HepG2 (cell line): ENCODE data around the gene UBASH3A. TPM values are rescaled to one million over a fixed set of nuclear protein-coding genes. Genes with fewer than 3 reads are reported as not detected.

ENCODE experiments used
- ATAC-seq: fragments of 200-7000 bp; cut with Tn5 transposase; 3 replicates; pipeline ENCODE4 v1.9.1; 2020; ENCODE audit warnings: mild to moderate bottlenecking, moderate library complexity
- BruUV-seq: library from RNA; stranded (reverse); fragments of 400-500 nt; replicated peaks from 2 replicates; lab custom pipeline; 2021; lab: Mats Ljungman, UMichigan
- CTCF ChIA-PET: fragments of 300-600 bp; formaldehyde crosslinking; extraction: SDS; loops from one replicate; lab custom pipeline; 2021; ENCODE audit warnings: low total read pairs, inconsistent platforms, low intra/inter-chr PET ratio; lab: Yijun Ruan, JAX
- POLR2A ChIA-PET: fragments of 350-600 bp; sonication (Branson Sonifier 250); formaldehyde crosslinking; loops from one replicate; lab custom pipeline; 2020; ENCODE audit warnings: antibody characterized with exemption, inconsistent platforms; lab: Yijun Ruan, JAX
- DNase-seq: peaks from one replicate; pipeline ENCODE4 v3.0.0-alpha.2; 2015; ENCODE audit warnings: low spot score
- FAIRE-seq: peaks from 3 replicates; lab custom pipeline; 2011; peaks lifted over from hg19 to GRCh38; lab: Jason Lieb, UNC
- H2AFZ ChIP-seq: one replicate; pipeline ENCODE4 v1.6.1; 2011; ENCODE audit warnings: low read length, inconsistent platforms
- H3K27ac ChIP-seq: fragments of 300-600 bp; 3 replicates; pipeline ENCODE4 v1.8.0; 2011; ENCODE audit warnings: mixed run types, mild to moderate bottlenecking, mixed read lengths, low read length, inconsistent platforms; ENCODE audit not compliant: insufficient read depth; ENCODE audit errors: extremely low read length
- H3K27me3 ChIP-seq, 2 experiments: fragments of 200-600 bp in 1 of 2; 2 replicates in 1 of 2; 3 replicates in 1 of 2; pipeline versions ENCODE4 v1.6.0 to v1.8.0; 2011; ENCODE audit warnings: low read length in 2 of 2, mild to moderate bottlenecking in 2 of 2, moderate library complexity in 2 of 2, inconsistent platforms in 1 of 2; ENCODE audit not compliant: insufficient read depth in 2 of 2, control insufficient read depth in 1 of 2
- H3K36me3 ChIP-seq, 2 experiments: fragments of 200-600 bp in 1 of 2; replicated peaks in 1 of 2; 2 replicates in 1 of 2; 3 replicates in 1 of 2; pipeline versions ENCODE4 v1.5.1 to v1.8.0; 2011; ENCODE audit warnings: low read length in 2 of 2, inconsistent platforms in 1 of 2; ENCODE audit not compliant: insufficient read depth in 2 of 2, control insufficient read depth in 1 of 2
- H3K4me1 ChIP-seq: 2 replicates; pipeline ENCODE4 v1.5.1; 2012; ENCODE audit warnings: low read length, inconsistent platforms; ENCODE audit not compliant: insufficient read depth
- H3K4me2 ChIP-seq: 2 replicates; pipeline ENCODE4 v1.6.0; 2011; ENCODE audit warnings: low read depth, low read length, inconsistent platforms
- H3K4me3 ChIP-seq, 3 experiments: fragments of 200-600 bp in 1 of 3; sonication (generic), shearing (Covaris generic) in 1 of 3; replicated peaks in 1 of 3; 2 replicates each; pipeline ENCODE4 v1.5.1; 2011 to 2016; ENCODE audit warnings: low read length in 3 of 3, inconsistent platforms in 2 of 3, low read depth in 2 of 3, mild to moderate bottlenecking in 2 of 3, control low read depth in 1 of 3, mixed read lengths in 1 of 3; ENCODE audit not compliant: insufficient read depth in 1 of 3
- H3K79me2 ChIP-seq: one replicate; pipeline ENCODE4 v1.6.1; 2011; ENCODE audit warnings: low read length, inconsistent platforms; ENCODE audit not compliant: insufficient read depth
- H3K9ac ChIP-seq: 2 replicates; pipeline ENCODE4 v1.6.0; 2011; ENCODE audit warnings: mild to moderate bottlenecking, low read depth, low read length, inconsistent platforms; ENCODE audit not compliant: insufficient read depth
- H3K9me3 ChIP-seq: 2 replicates; pipeline ENCODE4 v1.5.1; 2012; ENCODE audit warnings: mild to moderate bottlenecking, low read length
- H4K20me1 ChIP-seq: 2 replicates; pipeline ENCODE4 v1.6.0; 2011; ENCODE audit warnings: inconsistent platforms, mild to moderate bottlenecking, low read length, moderate library complexity; ENCODE audit not compliant: insufficient read depth
- ARHGAP35 ChIP-seq: sonication (generic); formaldehyde crosslinking; IDR thresholded peaks from 2 replicates; pipeline ENCODE4 v1.9.0; 2022; ENCODE audit warnings: mild to moderate bottlenecking, inconsistent platforms, moderate library complexity, missing genetic modification reagents, borderline replicate concordance
- E2F1 ChIP-seq: sonication (generic); formaldehyde crosslinking; IDR thresholded peaks from 2 replicates; pipeline ENCODE4 v1.5.0; 2020; ENCODE audit warnings: missing genetic modification reagents
- GABPB1 ChIP-seq: IDR thresholded peaks from 2 replicates; pipeline ENCODE4 v1.6.1; 2016; ENCODE audit warnings: mild to moderate bottlenecking, missing genetic modification reagents, moderate library complexity, missing compliant biosample characterization
- HMGXB3 ChIP-seq: sonication (generic); formaldehyde crosslinking; IDR thresholded peaks from 2 replicates; pipeline ENCODE4 v1.4.0; 2020; ENCODE audit warnings: missing genetic modification reagents, borderline replicate concordance
- MIER2 ChIP-seq: IDR thresholded peaks from 2 replicates; pipeline ENCODE4 v1.6.1; 2016; ENCODE audit warnings: missing biosample characterization, missing genetic modification reagents
- MIER3 ChIP-seq: IDR thresholded peaks from 2 replicates; pipeline ENCODE4 v1.6.1; 2016; ENCODE audit warnings: missing compliant biosample characterization, borderline replicate concordance
- MTERF4 ChIP-seq: sonication (generic); formaldehyde crosslinking; IDR thresholded peaks from 2 replicates; pipeline ENCODE4 v1.8.0; 2023; ENCODE audit warnings: mild to moderate bottlenecking, missing genetic modification reagents
- NFYC ChIP-seq: IDR thresholded peaks from 2 replicates; pipeline ENCODE4 v1.6.1; 2016; ENCODE audit warnings: missing genetic modification reagents, missing compliant biosample characterization
- POLR2AphosphoS5 ChIP-seq: IDR thresholded peaks from 2 replicates; pipeline ENCODE4 v1.6.1; 2012; ENCODE audit warnings: low read depth, low read length
- ZBTB7A ChIP-seq: sonication (generic); formaldehyde crosslinking; IDR thresholded peaks from 2 replicates; pipeline ENCODE4 v1.8.0; 2022; ENCODE audit warnings: mild to moderate bottlenecking, missing genetic modification reagents
- ZNF30 ChIP-seq: sonication (generic); formaldehyde crosslinking; IDR thresholded peaks from 2 replicates; pipeline ENCODE4 v1.5.0; 2020; ENCODE audit warnings: mild to moderate bottlenecking, missing genetic modification reagents
- ZNF530 ChIP-seq: sonication (generic); formaldehyde crosslinking; IDR thresholded peaks from 2 replicates; pipeline ENCODE4 v1.5.0; 2020; ENCODE audit warnings: low read depth, mild to moderate bottlenecking, missing genetic modification reagents
- ZNF589 ChIP-seq: sonication (generic); formaldehyde crosslinking; conservative IDR thresholded peaks from 2 replicates; pipeline ENCODE4 v1.8.0; 2022; ENCODE audit warnings: mild to moderate bottlenecking, moderate library complexity, missing genetic modification reagents
- ZNF747 ChIP-seq: sonication (generic); formaldehyde crosslinking; IDR thresholded peaks from 2 replicates; pipeline ENCODE4 v1.8.1; 2023; ENCODE audit warnings: missing genetic modification reagents, mild to moderate bottlenecking, borderline replicate concordance
- WGBS: methylation state at CpG from one replicate; pipeline ENCODE4 v1.1.6; 2017; ENCODE audit warnings: low lambda C conversion rate; 5-methylcytosine and 5-hydroxymethylcytosine counted together
- in situ Hi-C: cut with HindIII; loops from 2 replicates; pipeline ENCODE4 v1.10.0; 2017; ENCODE audit warnings: low pct_unique_long_range_greater_than_20kb; ENCODE audit not compliant: extremely low pct_ligation_motif_present
- intact Hi-C: fragments of 100-400 bp; cut with micrococcal nuclease; formaldehyde crosslinking; loops from one replicate; pipeline ENCODE4 v1.10.0; 2022; ENCODE audit not compliant: unreplicated experiment
- polyA plus RNA-seq, 8 experiments: library from polyadenylated mRNA; depleted of rRNA in 3 of 8; stranded (reverse) in 7 of 8; unstranded in 1 of 8; fragments of >200 nt; fragmentation: Illumina TruSeq in 4 of 8; extraction: Trizol in 4 of 8; gene quantifications; 2 replicates each; pipeline versions ENCODE4 v1.2.1 to v1.2.3, GENCODE V29; 2011 to 2016; ENCODE audit warnings: low read depth in 4 of 8, missing spikeins in 1 of 8, mixed read lengths in 1 of 8; ENCODE audit not compliant: insufficient read depth in 1 of 8
- total RNA-seq, 5 experiments: library from RNA; depleted of rRNA; stranded (reverse); fragments of >200 nt; fragmentation: Illumina TruSeq; extraction: Trizol; gene quantifications; 2 replicates each; pipeline ENCODE4 v1.2.3, GENCODE V29; 2016; ENCODE audit warnings: low read depth in 1 of 5

The UBASH3A gene
- total and polyA plus RNA-seq, 2 of the 13 experiments (the other 11 are each of a cell fraction or from before 2014, with no cell fraction given): not detected

GRCh38 chr21:42475526-42476387 lies 72.1 kb downstream of the UBASH3A start:
- CTCF ChIA-PET: no interaction called here
- POLR2A ChIA-PET: no interaction called here

More at GRCh38 chr21:42475526-42476387, 72.1 kb downstream of the UBASH3A start:
- ATAC-seq (no peak), FAIRE-seq (no peak)
- Histone ChIP-seq H3K9me3 (no peaks in the 10 kb centered on the region), H3K4me2 (no peak overlapping the region), H4K20me1 (no peaks in the 10 kb centered on the region), H2AFZ (no peak overlapping the region), H3K27ac (no peak overlapping the region), H3K4me1 (peaks cover 14% of the 10 kb centered on the region)
- 63% methylated on average over 13 of the region's 18 CpGs for WGBS
- in situ Hi-C loops: no loop called here
- no TSS peak for BruUV-seq
- TF ChIP-seq MTERF4: no peak
- no peak for TF ChIP-seq MIER3
- TF ChIP-seq HMGXB3: no peak
- TF ChIP-seq ZNF589 (CRISPR knock-in tag): no peak
- no peak for TF ChIP-seq NFYC (CRISPR knock-in tag)
- no peak for TF ChIP-seq POLR2AphosphoS5
- no peak for TF ChIP-seq ZBTB7A (CRISPR knock-in tag)
- no peak for TF ChIP-seq E2F1
- TF ChIP-seq GABPB1 (CRISPR knock-in tag): no peak
- TF ChIP-seq ZNF30 (CRISPR knock-in tag): no peak
- no peak for TF ChIP-seq ZNF747
- no peak for TF ChIP-seq ZNF530
- TF ChIP-seq MIER2: no peak
- no peak for TF ChIP-seq ARHGAP35
- TF ChIP-seq, all 625 proteins: peak for 0
- Histone ChIP-seq H3K4me3 (no peak overlapping the region), H3K79me2 (no peaks in the 10 kb centered on the region), H3K27me3 (peaks cover 0 to 3% of the 10 kb centered on the region in 2 experiments; a peak in 1 of 5 replicates), H3K36me3 (no peaks in the 10 kb centered on the region), H3K9ac (no peak overlapping the region)
- intact Hi-C loops: no loop called here
- no peak for DNase-seq
